Small intestine (tissue), 7 donors: ENCODE results near the gene DPP6. TPM values are rescaled to one million over a fixed set of nuclear protein-coding genes. Genes with fewer than 3 reads are reported as not detected.
A peak's percentile ranks its signal among the peaks of the same experiment; 100 is the strongest.

ENCODE experiments used
- DNase-seq, 2 donors: peaks; one replicate each; pipeline versions ENCODE4 v3.0.0 to v3.0.0-alpha.2; 2013
- FAIRE-seq: peaks from 2 replicates; lab custom pipeline; 2012; peaks lifted over from hg19 to GRCh38; lab: Jason Lieb, UNC
- H3K27ac ChIP-seq, 3 donors: one replicate each; pipeline ENCODE4 v1.5.1; 2013; ENCODE audit warnings: low read length in 2 of 3, mild to moderate bottlenecking in 2 of 3, control low read depth in 1 of 3, inconsistent platforms in 1 of 3, low read depth in 1 of 3, moderate library complexity in 1 of 3
- H3K27me3 ChIP-seq, 3 donors: one replicate each; pipeline ENCODE4 v1.6.1; 2013; ENCODE audit warnings: low read length in 3 of 3, inconsistent platforms in 1 of 3; ENCODE audit not compliant: control insufficient read depth in 3 of 3, insufficient read depth in 3 of 3
- H3K36me3 ChIP-seq, 3 donors: one replicate each; pipeline ENCODE4 v1.6.1; 2013; ENCODE audit warnings: low read length in 3 of 3, inconsistent platforms in 1 of 3, low read depth in 1 of 3, mild to moderate bottlenecking in 1 of 3, moderate library complexity in 1 of 3; ENCODE audit not compliant: control insufficient read depth in 3 of 3, insufficient read depth in 2 of 3
- H3K4me1 ChIP-seq, 3 donors: one replicate each; pipeline ENCODE4 v1.6.1; 2013; ENCODE audit warnings: low read length in 2 of 3, inconsistent platforms in 1 of 3, low read depth in 1 of 3, mild to moderate bottlenecking in 1 of 3, moderate library complexity in 1 of 3; ENCODE audit not compliant: control insufficient read depth in 3 of 3, insufficient read depth in 2 of 3
- H3K4me3 ChIP-seq, 3 donors: one replicate each; pipeline ENCODE4 v1.5.1; 2013; ENCODE audit warnings: low read length in 3 of 3, control low read depth in 1 of 3, inconsistent platforms in 1 of 3, low read depth in 1 of 3, mild to moderate bottlenecking in 1 of 3, moderate library complexity in 1 of 3
- H3K9me3 ChIP-seq, 2 donors: one replicate each; pipeline ENCODE4 v1.6.1; 2013; ENCODE audit warnings: low read depth in 1 of 2, low read length in 1 of 2; ENCODE audit not compliant: control insufficient read depth in 2 of 2, insufficient read depth in 1 of 2
- WGBS, 3 donors: extraction: QIAGEN DNeasy Blood & Tissue Kit; methylation state at CpG; one replicate each; pipeline ENCODE4 v1.1.7; 2013; 5-methylcytosine and 5-hydroxymethylcytosine counted together
- polyA plus RNA-seq, 4 donors: library from polyadenylated mRNA; stranded (reverse) in 3 of 4; unstranded in 1 of 4; fragments of 200-250 nt in 3 of 4; fragments of 120-200 nt in 1 of 4; gene quantifications; one replicate each; pipeline versions ENCODE4 v1.2.1 to v1.2.3, GENCODE V29; 2013
- donor health status: healthy with polysubstance abuse.
- donor health status: control.
- donor health status: control.
- donor health status: Bipolar disorder and iron deficiency.
- donor health status: healthy.

The DPP6 gene
- polyA plus RNA-seq, 4 donors, result 0.80 to 1.8 TPM; not detected in 2

DNA sequence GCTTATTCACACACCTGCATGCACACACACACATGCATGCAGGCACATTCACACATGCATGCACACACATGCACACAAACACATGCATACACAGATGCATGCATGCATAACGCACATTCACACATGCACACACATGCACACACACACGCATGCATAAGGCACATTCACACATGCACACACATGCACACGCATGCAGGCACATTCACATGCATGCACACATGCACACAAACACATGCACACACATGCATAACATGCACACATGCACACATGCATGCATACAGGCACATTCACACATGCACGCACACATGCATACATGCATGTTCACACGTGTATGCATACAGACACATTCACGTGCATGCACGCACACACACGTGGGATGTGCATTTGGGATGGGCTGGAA, 784.9 kb downstream of the DPP6 start:
- Histone ChIP-seq H3K36me3 (no peaks in the 10 kb centered on the region), H3K9me3 (no peaks in the 10 kb centered on the region), H3K27ac (no peak overlapping the region), H3K27me3 (no peaks in the 10 kb centered on the region), H3K4me1 (peaks cover 0 to under 1% (median 0%) of the 10 kb centered on the region in 3 donors), H3K4me3 (no peak overlapping the region)
- DNase-seq (no peak), FAIRE-seq (no peak)
- 81 to 94% (median 90%) methylated on average over 8 of the region's 8 CpGs for WGBS, 3 donors

DNA sequence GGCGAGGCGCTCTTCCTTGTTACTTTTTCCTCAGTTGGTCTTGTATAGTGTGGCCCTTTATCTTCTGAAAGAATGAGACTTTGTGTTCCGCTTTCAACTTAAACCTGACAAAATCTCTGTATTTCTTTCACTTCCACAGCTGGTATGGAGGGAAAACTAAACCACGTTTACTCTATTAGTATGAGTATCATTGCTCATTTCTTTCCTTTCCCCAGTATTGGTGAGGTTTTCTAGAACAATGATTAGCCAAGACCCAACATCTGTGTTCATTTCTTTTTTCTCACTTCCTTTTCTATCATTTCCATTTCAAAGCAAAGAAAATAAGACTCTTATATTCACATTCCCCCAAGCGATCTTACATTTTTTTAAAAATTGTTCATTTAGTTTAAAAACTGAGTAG, 785.4 kb downstream of the DPP6 start:
- Histone ChIP-seq H3K9me3 (no peaks in the 10 kb centered on the region), H3K27ac (no peak overlapping the region), H3K4me3 (no peak overlapping the region), H3K4me1 (peaks cover 0 to 6% (median 0%) of the 10 kb centered on the region in 3 donors), H3K36me3 (no peaks in the 10 kb centered on the region), H3K27me3 (no peaks in the 10 kb centered on the region)
- 80 to 87% (median 82%) methylated on average over 5 of the region's 5 CpGs for WGBS, 3 donors
- DNase-seq (no peak), FAIRE-seq (no peak)

DNA sequence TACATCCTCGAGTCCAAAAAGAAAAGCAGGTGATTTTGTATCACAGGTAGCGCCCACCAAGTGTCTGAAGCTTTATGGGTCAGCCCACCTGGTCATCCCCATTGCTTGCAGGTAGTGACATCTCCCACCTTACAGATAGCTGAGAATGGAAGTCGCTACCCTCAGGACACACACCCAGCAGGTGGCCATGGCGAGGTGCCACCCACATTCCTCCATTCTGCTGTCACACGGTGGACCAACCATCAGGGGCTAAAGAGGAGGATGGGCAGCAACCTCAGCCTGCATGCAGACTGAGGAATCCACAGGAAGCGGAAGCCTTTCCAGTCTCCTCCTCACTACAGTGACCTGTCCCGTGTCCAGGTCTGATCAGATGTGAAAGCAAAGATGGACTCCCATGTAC, 787.9 kb downstream of the DPP6 start:
- H3K36me3 ChIP-seq, result no peaks in the 10 kb centered on the region
- H3K4me3 ChIP-seq, result no peak overlapping the region
- no peaks in the 10 kb centered on the region for H3K27me3 ChIP-seq
- FAIRE-seq (no peak), DNase-seq (no peak)
- H3K27ac ChIP-seq, result no peak overlapping the region
- no peaks in the 10 kb centered on the region for H3K9me3 ChIP-seq
- peaks cover 0 to 12% (median 2%) of the 10 kb centered on the region in 3 donors for H3K4me1 ChIP-seq
- 76 to 83% (median 83%) methylated on average over 7 of the region's 7 CpGs for WGBS, 3 donors

DNA sequence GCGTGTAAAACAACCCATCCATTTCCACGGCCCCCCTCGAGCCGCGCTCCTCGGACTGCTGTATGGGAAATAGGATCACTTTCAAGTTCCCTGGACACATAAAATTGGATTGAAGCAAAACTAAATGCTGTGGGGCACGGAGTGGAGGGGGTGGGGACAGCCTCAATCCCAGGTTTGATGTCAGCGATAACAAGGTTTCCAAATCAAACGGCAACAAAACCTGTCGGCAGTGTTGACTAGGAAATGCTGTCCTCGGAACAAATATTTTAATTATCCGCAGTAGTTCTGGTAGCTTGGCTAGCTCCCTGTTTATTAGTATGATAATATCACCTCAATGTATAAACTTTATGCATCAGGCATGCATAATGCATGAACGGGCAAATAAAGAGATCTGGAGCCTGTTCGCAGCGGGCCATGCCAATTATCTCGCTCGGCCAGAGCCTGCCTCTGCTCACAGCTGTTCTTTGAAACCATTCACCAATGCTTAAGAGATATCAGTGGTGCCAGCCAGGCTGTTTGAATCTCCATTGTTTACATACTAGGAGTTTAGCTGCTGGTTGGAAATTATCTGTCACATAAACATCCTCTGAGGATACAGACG, 789.6 kb downstream of the DPP6 start:
- H3K4me3 ChIP-seq, result no peak overlapping the region
- DNase-seq (peak; percentile 21 to 55), FAIRE-seq (no peak)
- no peaks in the 10 kb centered on the region for H3K27me3 ChIP-seq
- 30 to 32% (median 31%) methylated on average over 18 of the region's 18 CpGs for WGBS, 3 donors
- H3K4me1 ChIP-seq, result peaks cover 0 to 12% (median 2%) of the 10 kb centered on the region in 3 donors
- H3K27ac ChIP-seq, result no peak overlapping the region
- no peaks in the 10 kb centered on the region for H3K36me3 ChIP-seq
- peaks cover 0 to 3% of the 10 kb centered on the region in 2 donors for H3K9me3 ChIP-seq

DNA sequence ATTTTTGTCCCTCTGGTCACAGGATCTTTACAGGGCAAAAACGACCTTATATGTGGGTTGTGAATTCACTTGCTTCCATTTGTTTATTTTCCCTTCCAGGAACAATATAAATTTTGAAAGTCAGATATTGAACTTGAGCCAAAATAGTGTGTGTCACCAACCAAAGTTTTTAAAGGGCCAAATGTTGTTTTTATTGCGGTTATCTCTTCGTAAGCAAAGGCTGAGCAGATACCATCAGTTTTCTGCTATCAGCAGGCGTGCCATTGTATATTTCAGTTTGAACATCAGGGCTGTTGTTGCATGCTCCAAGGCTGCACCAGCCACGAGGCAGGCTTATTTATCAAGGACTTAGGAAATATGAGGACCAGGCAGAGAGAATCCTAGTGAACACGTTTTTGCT, 790.4 kb downstream of the DPP6 start:
- no peaks in the 10 kb centered on the region for H3K36me3 ChIP-seq
- DNase-seq (peak in 1 of 2 donors; percentile 9), FAIRE-seq (no peak)
- H3K4me1 ChIP-seq, result peaks cover 0 to 12% (median 2%) of the 10 kb centered on the region in 3 donors
- peaks cover 0 to 3% of the 10 kb centered on the region in 2 donors for H3K9me3 ChIP-seq
- H3K27me3 ChIP-seq, result no peaks in the 10 kb centered on the region
- WGBS, 3 donors, result 7 to 12% (median 10%) methylated on average over 6 of the region's 6 CpGs
- no peak overlapping the region for H3K4me3 ChIP-seq
- no peak overlapping the region for H3K27ac ChIP-seq

DNA sequence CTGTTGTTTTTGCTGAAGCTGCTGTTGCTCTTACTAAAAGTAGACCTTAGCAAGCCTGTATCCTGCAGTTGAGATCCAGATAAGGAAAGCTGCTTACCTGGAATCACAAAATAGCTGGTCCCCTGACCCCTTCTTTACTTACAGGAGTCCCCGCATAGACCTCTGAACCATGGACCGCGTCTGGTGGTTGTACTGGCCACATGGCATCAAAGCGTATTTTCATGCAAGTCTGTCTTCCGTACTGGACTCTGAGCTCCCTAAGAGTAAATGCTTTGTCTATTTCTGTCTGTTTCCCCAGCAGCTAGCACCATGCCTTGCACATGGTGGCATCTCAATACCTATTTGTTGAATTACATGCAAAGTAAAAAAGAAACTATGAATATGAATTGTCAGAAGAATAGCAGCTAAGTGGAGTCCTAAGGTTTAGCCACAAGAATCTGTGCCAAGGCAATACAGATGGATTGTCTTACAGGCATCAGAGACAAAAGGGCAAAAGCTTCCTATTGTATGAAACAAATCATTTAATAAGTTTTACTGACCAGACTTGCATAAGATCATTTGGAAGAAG, 791.6 kb downstream of the DPP6 start:
- DNase-seq (no peak), FAIRE-seq (no peak)
- peaks cover 0 to 3% of the 10 kb centered on the region in 2 donors for H3K9me3 ChIP-seq
- H3K27me3 ChIP-seq, result no peaks in the 10 kb centered on the region
- H3K36me3 ChIP-seq, result no peaks in the 10 kb centered on the region
- no peak overlapping the region for H3K4me3 ChIP-seq
- H3K4me1 ChIP-seq, result peaks cover 0 to 12% (median 2%) of the 10 kb centered on the region in 3 donors
- WGBS, 3 donors, result 92 to 96% (median 93%) methylated on average over 5 of the region's 5 CpGs
- H3K27ac ChIP-seq, result no peak overlapping the region

DNA sequence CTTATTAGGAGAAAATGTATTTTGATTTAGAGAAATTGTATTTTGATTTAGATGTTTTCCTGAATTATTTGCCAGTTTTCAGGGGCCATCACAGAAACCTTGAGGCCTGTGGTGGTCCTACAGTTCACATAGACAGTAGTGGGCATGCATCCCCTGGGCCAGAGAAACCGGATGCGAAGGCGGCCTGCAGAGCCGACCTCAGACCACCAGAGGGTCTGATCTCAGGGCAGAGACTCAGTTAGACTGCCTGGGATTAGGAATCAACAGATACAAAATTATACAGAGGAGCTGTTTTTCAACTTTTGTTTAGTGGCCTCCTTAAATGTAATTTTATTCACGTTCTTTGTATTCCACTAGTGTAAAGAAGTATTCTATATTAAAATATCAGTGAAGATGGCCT, 792.3 kb downstream of the DPP6 start:
- Histone ChIP-seq H3K4me3 (no peak overlapping the region), H3K27ac (no peak overlapping the region), H3K4me1 (peaks cover 0 to 12% (median 2%) of the 10 kb centered on the region in 3 donors), H3K36me3 (no peaks in the 10 kb centered on the region), H3K9me3 (peaks cover 0 to 3% of the 10 kb centered on the region in 2 donors), H3K27me3 (no peaks in the 10 kb centered on the region)
- FAIRE-seq, result no peak
- DNase-seq, result no peak
- 78 to 87% (median 85%) methylated on average over 5 of the region's 5 CpGs for WGBS, 3 donors

DNA sequence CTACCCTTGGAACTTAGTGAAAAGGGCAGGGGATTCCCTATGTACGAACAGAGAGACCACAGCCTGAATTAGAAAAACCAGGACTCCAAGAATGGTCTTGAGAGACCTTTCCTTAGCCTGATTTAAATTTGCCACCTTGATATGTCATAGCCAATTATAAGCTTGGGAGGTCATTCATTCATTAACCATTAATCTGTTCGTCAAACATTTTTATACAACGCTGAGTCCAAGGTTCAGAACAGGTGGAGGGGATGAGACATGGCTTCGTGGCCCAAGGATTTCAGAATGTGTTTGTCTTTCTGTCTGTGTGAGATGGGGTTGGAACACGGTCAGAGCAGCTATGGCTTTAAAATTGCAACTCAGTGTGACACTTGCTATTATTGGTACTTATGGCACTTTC, 792.8 kb downstream of the DPP6 start:
- peak overlapping the region in 1 of 3 donors; percentile 11 for H3K27ac ChIP-seq
- H3K4me3 ChIP-seq, result no peak overlapping the region
- WGBS, 3 donors, result 17 to 60% (median 30%) methylated on average over 5 of the region's 5 CpGs
- peaks cover 0 to 12% (median 2%) of the 10 kb centered on the region in 3 donors for H3K4me1 ChIP-seq
- H3K36me3 ChIP-seq, result no peaks in the 10 kb centered on the region
- no peaks in the 10 kb centered on the region for H3K27me3 ChIP-seq
- FAIRE-seq (no peak), DNase-seq (peak; percentile 82 to 85)
- H3K9me3 ChIP-seq, result peaks cover 0 to 3% of the 10 kb centered on the region in 2 donors
